HG03045 (cell line): ENCODE data around the gene SPRTN.
"Not testable (repeated sequence)": the region's sequence is repeated elsewhere in the genome, so short reads cannot be mapped to it uniquely, and the experiment has no call there.

Experiments used
- ATAC-seq: cut with Tn5 transposase; IDR thresholded peaks from one replicate; pipeline ENCODE4 v1.9.1; 2021; ENCODE audit warnings: mild to moderate bottlenecking, moderate library complexity; ENCODE audit not compliant: unreplicated experiment

The SPRTN gene

GRCh38 chr1:231335663-231336602, 2.2 kb upstream of the SPRTN start:
- no peak for ATAC-seq

DNA sequence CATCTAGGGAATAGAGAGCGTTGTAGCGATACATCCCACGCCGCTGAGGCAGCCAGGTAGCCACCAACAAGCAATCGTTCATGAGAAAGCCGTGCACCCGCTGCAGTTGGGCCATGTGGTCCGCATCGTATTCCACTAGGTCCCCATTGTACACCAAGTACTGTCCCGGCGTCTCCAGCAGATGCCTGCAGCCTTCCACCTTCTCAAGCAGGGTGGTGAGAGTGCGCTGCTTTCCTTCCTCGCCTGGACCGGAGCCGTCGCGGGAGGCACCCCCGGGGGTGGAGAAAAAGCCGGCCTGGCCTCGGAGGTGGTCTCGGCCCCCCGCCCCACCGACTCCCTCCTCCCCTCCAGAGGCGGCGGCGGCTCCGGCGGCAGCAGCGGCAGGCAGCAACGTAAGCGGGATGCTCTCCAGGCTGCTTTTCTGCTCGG, 1.0 kb upstream of the SPRTN start:
- ATAC-seq = peak; percentile 15

GRCh38 chr1:231337472-231338269, 422 bp upstream of the SPRTN start, which contains the start of gene EXOC8:
EXOC8 (minus strand) TSS chr1:231337852; CDS start chr1:231337745, 107 bp downstream.
- ATAC-seq = peak; percentile 78

DNA sequence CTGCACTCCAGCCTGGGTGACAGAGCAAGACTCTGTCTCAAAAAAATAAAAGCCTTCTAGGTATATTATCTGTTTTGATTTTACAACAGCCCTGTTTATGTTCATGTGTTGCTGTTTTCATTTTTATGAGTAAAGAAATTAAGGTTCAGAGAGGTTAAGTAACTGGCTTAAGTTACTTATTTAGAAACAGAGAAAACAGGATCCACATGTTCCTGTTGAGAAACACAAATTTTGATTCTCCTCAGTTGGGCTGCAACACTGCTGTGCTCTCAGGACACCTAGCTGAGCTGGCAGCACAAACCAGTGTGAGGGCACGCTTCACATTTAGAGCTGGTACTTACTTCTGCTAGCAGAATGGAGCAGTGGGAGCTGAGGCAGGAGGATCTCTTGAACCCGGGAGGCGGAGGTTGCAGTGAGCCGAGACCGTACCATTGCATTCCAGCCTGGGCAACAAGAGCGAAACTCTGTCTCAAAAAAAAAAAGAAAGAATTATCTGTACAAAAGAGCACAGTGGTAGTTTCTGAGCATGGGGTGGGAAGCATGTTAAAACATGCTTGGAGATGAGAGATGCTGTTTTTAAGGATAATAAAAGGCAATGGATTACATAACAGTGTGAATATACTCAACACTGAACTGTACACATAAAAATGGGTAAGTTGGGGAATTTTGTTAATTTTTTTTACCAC, 2.4 kb downstream of the SPRTN start:
- ATAC-seq = no peak

GRCh38 chr1:231347961-231348360, 9.9 kb downstream of the SPRTN start:
- no peak for ATAC-seq

DNA sequence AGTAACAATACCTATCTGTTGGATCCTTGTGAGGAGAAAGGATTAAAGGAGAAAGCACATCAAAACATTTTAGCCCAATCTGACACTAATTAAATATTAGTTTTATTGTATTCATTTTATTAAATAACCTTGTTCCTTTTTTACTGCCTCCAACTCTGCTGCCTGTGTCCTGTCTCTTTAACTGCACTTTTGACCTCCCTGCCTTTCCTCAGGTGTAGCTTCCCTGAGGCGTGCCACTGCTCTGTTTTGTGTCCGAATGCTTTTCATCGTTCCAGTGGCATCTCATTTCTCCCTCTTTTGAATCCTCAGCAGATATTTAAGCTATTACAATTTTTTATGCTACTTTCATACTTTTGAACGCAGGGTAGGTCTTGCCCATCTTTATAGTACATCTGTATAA, 10.3 kb downstream of the SPRTN start:
- no peak for ATAC-seq

- not testable (repeated sequence) for ATAC-seq
Observed at GRCh38 chr1:231348856-231349255, 10.8 kb downstream of the SPRTN start.

DNA sequence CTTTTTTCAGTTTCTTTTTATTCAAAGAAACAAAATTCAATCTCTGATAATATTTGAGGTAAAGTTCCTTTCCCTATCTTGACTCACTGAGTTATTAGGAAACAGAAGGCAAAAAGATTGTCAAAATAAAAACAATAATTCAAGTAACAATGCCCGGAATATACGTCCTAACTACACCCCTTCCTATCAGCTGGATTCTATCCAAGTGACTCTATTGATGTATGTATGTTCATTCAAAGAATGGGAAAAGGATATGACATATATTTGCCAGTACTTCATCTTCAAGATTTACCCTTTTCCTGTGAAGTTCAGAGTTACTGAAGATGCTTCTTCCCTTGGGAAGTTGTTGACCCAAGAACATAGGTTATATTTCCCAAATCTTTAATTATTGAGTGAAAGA, 13.7 kb downstream of the SPRTN start:
- no peak for ATAC-seq

- no peak for ATAC-seq
Observed at GRCh38 chr1:231353086-231353485, 15.0 kb downstream of the SPRTN start.

- no peak for ATAC-seq
Observed at GRCh38 chr1:231354330-231355020, 16.4 kb downstream of the SPRTN start.

- no peak for ATAC-seq
Observed at GRCh38 chr1:231355171-231355570, 17.1 kb downstream of the SPRTN start.

DNA sequence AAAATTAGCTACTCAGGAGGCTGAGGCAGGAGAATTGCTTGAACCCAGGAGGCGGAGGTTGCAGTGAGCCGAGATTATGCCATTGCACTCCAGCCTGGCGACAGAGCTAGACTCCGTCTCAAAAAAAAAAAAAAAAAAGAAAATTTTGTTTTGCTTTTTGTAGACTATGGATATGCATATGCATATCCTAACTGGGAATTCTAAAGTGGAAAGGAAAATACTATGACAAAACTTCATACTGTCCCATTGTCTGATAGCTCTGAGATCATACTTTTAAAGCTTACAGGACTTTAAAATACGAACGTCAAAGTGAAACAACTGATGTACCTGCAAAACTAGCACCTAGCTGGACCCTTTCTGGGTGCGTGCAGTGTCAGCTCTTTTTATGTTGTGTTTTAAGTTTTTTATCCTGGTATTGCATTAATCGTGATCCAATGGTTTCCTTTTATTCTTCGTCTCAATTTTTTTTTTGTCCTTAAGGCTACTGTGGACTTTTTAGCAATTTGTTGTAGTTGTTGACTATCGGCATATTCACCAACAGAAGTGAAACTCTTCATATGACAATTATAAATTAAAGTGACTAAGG, 19.2 kb downstream of the SPRTN start:
- no peak for ATAC-seq

DNA sequence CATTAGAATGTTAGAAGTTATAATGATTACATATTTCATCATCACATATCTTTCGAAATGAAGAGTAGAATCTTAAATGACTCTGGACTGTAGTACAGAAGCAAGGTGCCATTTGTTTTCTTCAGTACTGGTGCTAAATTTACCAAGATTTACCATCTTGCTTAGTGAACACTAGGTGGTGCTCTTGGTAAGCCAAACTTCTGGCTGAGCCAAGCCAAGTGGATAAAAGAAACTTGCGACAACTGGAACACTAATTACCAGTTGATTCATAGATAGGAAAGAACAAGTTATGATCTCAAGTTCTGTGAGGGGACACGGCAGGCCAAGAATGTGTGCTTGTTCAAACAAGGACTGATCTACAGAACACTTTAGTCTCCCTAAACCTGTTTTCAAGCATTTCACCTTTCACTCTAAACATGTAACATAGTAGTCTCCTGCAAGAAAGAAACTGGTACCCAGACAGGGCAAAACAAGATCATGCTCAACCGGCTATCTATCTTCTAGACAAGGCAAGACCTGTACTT, 19.8 kb downstream of the SPRTN start:
- peak; percentile 76 for ATAC-seq

DNA sequence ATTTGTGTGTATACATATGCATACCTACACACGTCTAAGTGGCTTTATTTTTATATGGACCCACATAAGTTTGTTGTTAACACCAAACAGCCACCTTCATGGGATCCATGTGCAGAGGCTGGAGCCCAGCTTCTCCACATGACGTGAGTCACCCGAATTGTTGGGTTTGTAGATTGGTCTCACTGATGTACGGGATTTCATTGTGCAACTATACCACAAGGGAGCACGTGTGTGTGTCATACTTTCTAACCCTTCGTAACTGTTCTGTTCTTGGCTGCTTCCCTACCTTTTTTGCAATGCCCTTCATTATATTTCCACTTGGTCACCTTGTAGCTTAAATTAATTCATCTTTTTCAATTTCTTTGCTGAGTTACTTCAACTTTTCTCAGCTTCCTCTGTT, 21.0 kb downstream of the SPRTN start:
- no peak for ATAC-seq

DNA sequence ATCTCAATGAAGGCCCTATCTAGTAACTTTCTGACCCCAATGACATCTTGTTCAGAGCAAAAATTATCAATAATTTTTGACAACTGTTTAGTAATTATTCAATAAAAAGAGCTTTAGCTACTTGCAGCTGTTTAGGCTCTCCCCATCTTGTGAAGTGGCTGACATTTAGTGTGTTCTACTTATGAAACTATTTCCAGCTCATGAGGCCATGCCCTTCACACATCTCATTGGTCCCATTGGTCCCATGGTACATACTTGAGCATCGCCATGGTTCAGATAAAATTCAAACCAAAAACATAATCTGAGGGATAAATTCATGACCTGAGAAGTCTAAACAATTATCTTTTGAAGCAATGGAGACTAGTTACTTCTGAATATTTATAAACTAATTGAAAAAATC, 24.2 kb downstream of the SPRTN start:
- ATAC-seq = no peak

DNA sequence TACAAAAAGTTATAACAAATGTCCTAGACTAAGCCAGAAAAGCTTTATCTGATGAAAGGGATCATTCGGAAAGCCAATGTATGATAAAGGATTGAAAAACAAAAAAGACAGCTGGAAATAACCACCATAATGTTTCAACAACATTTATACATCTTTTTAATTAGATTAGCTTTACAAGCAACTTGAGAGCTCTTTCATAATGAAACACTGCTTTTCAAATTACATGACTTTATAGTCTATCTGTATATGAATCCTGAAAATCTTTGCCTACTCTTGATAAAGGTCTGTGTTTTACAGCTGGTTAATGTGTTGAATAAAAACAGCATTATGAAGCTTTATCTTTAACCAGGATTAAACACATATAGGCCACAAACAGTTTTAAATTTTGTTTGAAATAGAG, 25.5 kb downstream of the SPRTN start:
- ATAC-seq = no peak

- no peak for ATAC-seq
Observed at GRCh38 chr1:231364192-231364591, 26.1 kb downstream of the SPRTN start.

GRCh38 chr1:231369282-231369681, 31.2 kb downstream of the SPRTN start:
- ATAC-seq = no peak

- no peak for ATAC-seq
Observed at GRCh38 chr1:231372501-231372900, 34.4 kb downstream of the SPRTN start.

- ATAC-seq = no peak
Observed at GRCh38 chr1:231374394-231374793, 36.3 kb downstream of the SPRTN start.
